GM21737 (cell line): ENCODE measurements around the gene CACNA2D1.

ENCODE experiments used
- ATAC-seq: cut with Tn5 transposase; IDR thresholded peaks from one replicate; pipeline ENCODE4 v1.9.1; 2021; ENCODE audit warnings: mild to moderate bottlenecking, moderate library complexity; ENCODE audit not compliant: unreplicated experiment

The CACNA2D1 gene

DNA sequence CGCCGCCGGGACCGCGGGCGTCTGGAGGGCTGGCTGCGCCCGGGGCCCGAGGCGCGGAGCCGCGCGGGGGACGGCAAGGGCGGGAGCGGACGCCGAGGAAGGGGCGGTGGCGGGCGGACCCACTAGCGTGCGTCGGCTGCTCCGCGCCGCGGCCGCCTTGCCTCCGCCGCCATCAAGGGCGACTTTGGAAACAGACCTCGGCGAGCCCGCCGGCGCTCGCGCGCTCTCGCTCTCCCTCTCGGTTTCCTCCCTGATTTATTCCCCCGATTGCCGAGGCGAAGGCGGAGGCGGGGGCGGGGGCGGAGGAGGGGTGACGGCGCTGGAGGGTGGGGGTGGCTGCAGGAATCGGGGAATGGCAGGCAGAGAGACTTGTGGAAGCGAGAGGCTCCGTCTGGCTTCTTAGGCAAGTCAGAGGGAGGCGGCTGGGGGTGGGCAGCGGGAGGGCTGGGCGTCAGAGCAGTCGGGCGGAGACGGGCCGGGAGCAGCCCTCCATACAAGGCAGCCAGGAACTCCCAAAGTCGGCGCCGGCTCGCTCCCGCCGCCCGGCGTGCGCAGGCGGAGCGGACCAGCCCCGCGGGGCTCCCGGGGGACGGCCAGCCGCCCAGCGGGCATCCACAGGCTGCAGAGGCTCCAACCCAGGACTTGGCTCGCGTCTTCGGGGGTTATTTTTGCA lies at the start of gene CACNA2D1:
Gene CACNA2D1, minus strand, starts transcription at position 231 of the 673 bp plus-strand sequence.
- ATAC-seq = no peak

DNA sequence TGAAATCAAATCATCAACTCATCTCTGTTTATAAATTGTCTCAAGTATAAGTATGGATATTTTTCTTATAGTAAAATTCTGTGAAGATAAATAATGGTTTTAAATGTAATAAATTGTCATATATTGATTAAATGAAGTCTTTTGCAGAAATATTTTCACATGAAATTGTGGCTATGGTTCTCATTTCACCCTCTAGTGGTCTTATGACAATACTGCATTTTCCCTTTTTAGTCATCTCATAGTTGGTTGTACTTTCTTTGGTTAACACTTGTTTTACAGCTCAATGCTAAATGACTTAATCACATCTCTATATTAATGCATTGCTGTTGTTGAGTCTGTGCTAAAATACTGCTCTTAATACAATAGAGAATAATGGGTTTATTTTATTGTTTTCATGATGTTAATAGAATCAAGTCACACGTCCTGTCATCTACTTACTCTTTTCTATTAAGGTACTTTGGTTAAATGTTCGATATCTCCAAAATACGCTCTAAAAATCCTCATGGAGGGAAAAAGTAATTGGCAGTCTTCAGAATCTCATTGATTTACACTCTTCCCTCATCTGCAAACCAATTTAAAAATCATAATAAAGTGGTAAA lies 38.0 kb upstream of the CACNA2D1 start:
- ATAC-seq = no peak

DNA sequence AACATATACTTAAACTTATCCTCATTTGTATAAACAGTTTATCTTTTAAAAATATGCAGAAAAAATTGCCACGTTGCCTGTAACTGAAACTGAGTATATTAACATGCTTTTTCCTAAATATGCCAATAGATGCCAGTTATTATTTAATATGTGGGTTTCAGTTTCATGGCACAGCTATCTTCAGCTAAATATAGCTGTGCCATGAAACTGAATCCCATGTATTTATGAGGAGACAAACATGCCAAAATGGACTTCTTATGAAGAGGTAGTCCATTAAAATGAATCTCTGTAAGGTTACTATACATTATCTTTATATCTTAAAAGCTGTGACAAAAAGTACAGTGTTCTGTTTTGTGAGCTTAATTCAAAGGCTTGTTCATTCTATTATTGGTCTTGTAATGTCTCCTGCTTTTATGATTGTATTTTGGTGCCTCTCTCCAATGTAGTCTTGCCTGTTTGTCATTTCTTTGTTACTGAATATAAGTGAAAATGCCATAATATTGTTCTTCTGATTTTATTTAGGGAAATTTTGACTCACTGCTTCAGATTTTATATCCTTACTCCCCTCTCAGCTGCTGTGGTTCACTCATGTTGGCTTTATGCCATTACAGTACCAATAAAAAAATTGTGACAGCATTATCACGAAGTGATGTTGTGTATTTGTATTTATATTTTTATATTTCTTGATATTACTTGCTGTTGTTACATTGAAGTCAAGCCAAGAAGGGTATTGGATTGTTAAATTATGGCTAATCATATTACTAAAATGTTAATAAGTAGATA lies 34.3 kb upstream of the CACNA2D1 start:
- ATAC-seq = no peak

DNA sequence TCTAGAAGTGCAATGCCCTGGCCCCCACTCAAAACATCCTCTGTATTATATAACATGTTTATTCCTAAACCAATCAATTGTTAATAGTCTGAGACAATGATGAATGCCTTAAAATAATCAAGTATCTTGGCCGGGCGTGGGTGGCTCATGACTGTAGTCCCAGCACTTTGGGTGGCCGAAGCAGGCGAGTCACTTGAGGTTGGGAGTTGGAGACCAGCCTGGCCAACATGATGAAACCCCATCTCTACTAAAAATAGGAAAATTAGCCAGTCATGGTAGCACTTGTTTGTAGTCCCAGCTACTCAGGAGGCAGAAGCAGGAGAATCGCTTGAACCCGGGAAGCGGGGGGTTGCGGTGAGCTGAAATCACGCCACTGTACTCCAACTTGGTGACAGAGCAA lies 29.4 kb upstream of the CACNA2D1 start:
- ATAC-seq = no peak

DNA sequence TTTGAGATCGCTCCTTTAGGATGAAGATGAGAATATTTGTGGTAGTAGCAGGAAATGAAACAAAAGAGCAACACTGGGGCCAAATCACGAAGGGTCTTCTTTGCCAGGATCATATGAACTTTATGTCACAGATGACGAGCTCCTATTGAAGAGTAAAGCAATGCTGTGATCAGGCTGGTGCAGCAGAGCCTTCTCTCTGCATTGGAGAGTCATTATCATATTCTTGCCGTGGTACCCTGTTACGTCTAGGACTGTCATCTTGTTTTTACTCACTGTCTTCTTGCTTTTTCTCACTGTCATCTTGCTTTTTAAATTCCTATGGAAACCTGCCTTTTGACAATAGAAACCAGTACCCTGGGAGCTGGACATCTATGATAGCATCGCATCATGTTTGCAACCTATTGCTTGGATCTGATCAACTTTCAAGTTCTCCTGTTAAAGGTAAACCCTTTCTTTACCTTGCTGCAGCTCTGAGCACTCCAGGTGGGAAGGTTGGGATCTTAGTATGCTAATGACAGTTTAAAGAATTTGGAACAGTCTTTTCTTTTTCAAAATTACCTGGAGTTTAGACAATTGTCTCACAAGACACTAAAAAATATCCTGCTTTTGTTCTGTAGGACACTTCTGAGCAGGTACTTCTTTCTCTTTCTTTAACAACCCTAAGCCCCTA lies 27.9 kb upstream of the CACNA2D1 start:
- ATAC-seq = no peak

DNA sequence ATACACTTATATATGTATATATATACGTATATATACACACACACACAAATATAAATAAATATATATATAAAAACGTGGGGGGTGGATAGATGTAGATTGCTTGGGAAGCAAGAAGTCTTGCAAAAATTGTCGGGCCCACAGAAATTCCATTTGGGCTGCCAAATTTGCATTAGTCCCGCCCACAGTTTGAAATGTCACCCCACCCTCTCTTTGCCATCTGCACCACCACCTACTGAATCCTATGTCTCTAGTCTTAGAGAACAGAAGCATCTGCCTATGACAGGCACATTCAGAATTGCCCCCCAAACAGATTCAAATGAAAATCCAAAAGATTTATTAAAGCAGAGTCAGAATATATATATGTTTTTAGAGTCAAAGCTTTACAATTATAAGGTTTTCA lies 25.6 kb upstream of the CACNA2D1 start:
- ATAC-seq = no peak

DNA sequence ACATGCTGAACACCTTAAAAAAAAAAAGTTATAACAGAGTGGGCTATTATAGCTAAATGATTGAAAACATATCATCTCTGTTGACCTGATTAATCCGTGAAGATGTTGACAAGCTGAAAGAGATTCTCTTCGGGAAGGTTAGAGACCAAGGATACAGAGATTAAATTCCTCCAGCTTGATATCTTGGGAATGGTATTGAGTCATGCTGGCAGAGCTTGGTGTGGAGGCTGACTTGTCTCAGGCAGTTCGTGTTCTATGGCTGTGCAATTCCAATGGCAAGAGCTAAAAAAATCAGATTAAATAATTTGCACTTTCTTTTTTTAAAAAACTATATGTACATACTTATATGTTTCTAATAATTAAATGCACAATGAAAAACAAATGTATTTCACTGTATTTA lies 24.9 kb upstream of the CACNA2D1 start:
- no peak for ATAC-seq

DNA sequence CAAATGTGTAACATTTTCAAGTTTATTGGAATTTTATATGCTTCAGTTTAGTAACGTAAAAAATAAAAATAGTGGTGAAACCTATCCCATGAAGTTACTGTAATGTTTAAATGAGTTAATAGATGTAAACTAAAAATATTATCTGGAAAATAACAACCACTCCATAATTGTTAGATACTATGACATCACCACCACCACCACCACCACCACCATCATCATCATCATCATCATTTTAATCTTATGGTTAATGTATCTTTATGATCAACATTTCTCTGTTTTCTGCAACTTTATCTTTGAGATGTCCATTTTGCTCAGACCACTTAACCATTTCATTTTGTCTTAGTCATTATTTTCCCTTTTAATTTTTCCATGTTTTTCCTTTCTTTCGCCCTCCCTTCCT lies 23.4 kb upstream of the CACNA2D1 start:
- no peak for ATAC-seq

DNA sequence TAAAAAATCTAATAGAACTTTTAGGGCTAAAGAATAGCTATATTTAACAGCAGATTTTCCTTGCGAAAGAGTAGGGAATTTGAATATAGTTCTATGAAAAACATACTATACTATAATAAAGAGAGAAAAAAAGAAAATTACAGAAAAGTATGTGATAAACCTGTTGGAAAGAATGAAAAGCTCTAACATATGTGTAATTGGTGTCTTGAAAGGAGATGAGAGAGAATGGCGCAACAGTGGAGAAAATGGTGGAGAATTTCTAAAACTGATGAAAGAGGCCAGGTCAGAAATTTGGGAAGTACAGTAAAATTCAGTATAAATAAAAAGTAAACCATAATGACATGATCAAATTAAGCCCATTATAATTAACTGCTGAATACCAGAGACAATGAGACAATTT lies 20.8 kb upstream of the CACNA2D1 start:
- no peak for ATAC-seq

DNA sequence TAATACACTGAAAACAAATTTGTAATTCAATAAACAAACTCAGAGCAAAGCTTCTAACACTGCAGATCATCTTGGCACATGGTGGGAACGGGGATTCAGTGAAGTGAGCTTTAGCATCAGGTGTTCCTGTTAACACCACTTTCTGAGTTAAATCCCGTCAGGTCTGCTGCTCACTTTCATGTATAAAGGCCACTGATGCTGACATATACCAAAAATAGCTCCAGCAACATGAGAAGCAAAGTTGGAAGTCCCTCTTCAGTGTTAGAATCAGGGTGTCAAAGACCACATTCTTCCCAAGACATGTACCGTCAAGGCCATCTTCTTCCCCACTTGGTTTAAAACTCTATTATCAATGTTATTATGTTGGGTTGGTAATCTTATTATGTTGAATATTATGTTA lies 11.7 kb upstream of the CACNA2D1 start:
- no peak for ATAC-seq

DNA sequence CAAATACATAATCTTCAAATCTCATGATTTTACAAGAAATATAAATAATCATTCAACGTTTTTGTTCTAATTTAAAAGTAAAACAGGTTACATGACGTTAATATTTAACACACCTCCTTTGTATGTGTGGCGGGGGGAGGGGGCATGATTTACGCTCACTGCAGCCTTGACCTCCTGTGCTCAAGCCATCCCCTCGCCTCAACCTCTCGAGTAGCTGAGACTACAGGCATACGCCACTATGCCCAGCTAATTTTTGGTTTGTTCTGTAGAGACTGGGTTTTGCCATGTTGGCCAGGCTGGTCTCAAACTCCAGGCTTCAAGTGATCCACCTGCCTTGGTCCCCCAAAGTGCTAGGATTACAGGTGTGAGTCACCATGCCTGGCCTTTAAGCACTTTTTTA lies 7.2 kb upstream of the CACNA2D1 start:
- no peak for ATAC-seq

DNA sequence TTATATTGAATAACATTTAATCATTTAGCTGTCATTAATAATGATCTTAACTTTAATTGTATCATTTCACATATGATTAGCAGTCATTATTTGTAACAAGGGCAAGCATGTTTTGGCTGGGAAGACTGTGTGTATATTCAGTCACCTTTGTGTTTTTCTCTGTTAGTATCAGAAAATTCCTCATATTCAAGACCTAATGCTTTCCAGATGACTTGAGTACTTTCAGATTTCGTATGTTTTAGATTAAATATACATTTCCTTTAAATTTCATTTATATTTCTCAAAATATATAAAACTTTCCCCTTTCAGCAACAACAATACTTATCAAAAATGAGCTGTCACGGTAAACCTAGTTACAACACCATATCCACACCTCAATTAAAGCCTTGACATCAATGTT lies 6.3 kb upstream of the CACNA2D1 start:
- ATAC-seq = no peak

DNA sequence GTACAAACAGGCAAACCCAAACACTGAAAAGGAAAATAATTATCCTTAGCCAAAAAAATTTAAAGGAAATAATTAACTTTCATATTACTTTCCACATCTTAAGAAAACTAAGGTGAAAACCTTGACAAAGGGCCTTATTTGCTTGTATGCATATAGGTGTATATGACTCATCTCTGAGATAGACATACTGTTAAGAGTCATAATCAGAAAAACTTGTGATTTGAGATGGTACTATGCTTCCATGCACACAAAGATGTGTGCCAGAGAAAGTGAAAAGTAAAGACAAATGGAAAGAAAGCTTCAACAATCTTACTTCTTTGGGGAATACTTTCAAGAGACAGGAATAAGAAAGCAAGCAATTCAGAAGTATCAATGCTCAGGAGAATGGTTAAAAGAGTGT lies 3.3 kb upstream of the CACNA2D1 start:
- no peak for ATAC-seq

DNA sequence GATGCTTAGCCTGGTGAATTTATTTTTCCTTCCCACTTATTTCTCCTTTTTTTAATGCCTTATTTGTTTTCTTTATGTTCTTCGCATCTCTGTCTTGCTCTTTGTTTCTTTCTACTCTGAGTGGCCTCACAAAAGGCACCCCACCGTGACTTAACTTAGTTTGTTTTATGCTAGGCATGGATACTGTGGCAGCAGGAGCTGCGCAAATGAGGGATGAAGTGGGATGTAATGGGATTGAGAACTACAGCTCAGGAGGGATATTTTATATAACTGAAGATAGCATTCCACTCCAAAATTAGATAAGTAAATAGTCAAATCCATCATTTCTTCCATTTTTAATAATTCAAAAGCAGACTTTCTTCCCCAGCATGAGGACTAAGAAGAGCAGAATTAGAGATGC lies 1.7 kb upstream of the CACNA2D1 start:
- no peak for ATAC-seq

DNA sequence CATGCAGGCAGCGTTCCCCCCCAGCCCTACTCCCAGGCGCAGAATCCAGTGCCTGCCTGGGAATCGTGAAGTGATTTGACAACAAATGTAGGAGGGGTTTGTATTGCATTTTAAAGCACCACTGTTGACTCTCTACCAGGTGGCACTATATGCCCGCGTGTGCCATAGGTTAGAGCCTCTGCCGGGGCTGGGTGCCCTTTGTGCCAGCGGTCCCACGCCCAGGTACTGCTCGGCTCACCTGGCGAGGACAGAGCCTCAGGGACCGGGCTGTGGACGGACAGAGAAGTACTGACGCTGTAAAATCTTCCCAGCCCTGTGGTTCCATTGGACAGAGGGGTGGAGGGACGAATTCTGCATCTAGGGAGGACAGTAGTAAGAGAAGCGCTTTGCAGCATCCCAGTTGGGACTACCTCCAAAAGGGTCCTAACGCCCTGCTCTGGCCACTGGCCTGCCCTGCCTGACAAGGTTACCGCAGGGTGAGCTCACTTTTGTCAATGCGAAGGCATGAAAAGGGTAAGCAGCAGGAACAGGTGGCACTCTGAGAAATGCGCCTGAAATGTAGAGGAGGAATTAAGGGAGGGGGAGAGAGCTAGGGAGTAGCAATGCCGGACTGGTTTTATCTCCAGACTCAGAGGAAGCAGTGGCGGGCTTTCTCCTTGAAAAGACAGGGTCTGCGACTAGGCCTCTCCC lies 788 bp upstream of the CACNA2D1 start:
- no peak for ATAC-seq

DNA sequence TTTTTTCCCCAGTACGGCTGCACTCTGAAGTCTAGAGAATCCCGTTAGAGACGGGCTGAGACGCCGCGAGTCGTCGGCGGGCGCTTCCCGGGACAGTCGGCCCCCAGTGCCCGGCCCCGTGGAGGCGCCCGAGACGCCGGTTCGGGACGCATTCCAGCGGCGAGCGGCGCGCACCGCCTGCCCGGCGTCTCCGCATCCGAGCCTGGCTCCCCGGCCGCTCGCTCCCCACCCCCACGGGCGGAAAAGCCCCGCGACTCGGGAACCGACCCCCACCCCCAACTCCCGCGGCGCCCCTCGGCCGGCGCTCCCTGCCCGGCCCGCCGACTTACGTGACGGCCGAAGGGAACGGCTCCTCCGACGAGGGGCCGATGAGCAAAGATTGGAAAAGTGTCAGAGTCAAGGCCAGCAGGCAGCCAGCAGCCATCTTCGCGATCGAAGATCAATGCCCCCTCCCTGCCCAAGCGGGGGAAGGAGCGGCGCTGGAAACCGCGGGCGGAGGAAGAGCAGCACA lies 486 bp downstream of the CACNA2D1 start:
- no peak for ATAC-seq

DNA sequence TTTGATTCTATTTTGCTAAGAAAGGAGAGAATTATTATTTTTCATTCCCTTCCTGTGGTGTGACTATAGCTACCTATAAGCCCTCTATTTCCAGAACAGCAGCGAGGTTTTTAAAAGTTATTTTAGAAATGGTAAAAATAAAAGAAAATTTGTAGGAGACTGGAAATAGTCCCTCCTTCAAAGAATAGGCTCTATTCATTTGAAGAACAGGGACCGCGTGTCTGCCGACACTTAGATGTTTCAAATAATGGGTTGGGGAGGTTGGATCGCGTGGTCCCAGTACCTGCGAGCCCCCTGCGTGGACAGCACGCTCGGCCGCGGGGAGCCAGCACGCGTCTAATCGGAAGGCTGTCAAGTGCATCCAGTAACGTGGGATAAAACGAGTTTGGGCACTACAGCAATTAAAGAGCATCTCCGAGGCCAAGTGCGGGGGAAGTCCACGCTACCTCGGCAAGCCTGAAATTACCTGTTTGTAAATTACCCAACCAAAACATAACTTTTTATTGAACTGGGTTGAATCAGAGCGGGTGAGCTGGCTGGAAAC lies 1.0 kb downstream of the CACNA2D1 start:
- ATAC-seq = no peak

DNA sequence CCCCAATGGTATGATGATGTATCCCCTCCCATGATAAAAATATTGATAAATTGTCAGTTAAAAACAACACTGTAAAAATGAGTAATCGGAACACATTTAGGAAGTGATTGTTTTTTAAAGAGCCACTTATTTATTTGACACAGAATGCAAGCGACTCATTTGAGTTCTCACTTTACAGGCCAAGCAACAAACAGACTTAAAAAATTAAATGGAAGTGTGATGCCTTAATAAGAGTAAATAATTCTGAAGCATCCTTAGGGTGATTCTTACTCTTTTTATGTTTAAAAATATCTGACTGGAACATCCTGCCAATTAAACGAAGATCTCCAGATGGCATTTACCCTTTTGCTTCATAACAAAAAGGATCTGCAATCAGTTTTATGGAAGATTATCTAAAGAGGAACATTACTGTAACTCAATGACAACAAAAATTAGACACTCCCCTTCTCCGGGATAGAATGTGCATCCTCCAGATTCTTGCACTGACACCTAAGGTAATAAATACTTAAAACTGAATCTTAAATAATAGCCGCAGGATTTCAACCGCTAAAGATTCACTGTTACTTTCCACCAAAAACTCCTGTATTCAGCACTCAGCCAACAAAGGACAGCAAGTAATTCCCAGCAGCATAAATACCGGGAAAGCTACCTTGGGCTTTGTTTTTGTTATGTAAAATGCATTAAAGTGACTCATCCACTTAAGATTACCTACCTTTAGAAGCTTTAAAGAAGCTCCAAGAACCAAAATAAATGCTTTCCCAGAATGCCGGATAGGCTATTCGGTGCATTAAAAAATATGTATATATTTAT lies 1.7 kb downstream of the CACNA2D1 start:
- ATAC-seq = no peak

DNA sequence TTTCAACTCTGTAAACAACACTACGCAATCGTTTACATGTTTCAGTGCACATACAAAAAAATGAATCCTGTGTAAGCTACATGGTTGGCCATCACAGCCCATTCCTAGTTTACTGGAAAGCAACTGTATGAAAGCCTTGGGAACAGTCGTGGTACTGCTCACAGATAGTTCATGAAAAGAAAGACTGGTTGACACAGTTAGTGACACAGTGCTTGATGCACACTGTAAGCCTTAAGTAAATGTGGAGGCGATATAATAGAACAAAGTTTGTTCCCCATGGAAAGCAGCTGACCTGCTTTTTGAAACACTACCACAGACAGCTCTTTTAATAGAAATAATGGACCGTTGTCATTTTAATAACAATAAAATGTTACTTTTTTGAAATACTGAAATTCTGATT lies 5.1 kb downstream of the CACNA2D1 start:
- no peak for ATAC-seq

DNA sequence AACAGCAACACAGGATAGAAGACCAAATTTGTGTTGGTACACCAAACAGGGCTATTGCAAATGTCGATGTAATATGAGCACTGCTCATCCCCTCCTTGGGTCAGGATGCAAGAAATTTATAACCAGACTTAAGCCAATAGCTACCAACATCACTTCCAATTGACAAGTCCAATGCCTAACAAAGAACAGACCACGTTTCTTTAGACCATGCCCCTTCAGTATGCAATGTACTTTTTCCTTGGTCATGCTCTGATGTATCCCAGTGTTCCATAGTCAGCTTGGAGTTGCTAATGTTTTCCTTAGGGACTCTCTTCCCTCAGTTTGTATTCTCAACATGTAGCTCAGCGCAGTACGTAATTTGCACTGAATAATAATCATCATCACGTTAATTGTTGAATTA lies 7.8 kb downstream of the CACNA2D1 start:
- no peak for ATAC-seq
